AG04450 (cell line): ENCODE measurements around the gene SAMHD1. TPM values are rescaled to one million over a fixed set of nuclear protein-coding genes. Genes with fewer than 3 reads are reported as not detected.
"Not testable (repeated sequence)": the region's sequence is repeated elsewhere in the genome, so short reads cannot be mapped to it uniquely, and the experiment has no call there.

Experiments
- CTCF ChIA-PET: fragments of 300-600, 350-600 bp; formaldehyde crosslinking; extraction: SDS; loops from one replicate; lab custom pipeline; 2022; ENCODE audit warnings: antibody characterized with exemption, inconsistent platforms; lab: Charles Lee
- POLR2A ChIA-PET: fragments of 350-600 bp; formaldehyde crosslinking; extraction: SDS; loops from one replicate; lab custom pipeline; 2021; ENCODE audit warnings: antibody characterized with exemption, inconsistent platforms; lab: Yijun Ruan, JAX
- DNase-seq: peaks from one replicate; pipeline ENCODE4 v3.0.0-alpha.2; 2011; ENCODE audit warnings: low read depth, low spot score
- H3K27ac ChIP-seq: one replicate; pipeline ENCODE4 v1.5.1; 2012; ENCODE audit warnings: low read depth, low read length, control low read depth
- H3K27me3 ChIP-seq: one replicate; pipeline ENCODE4 v1.6.0; 2012; ENCODE audit warnings: low read length; ENCODE audit not compliant: control insufficient read depth, insufficient read depth
- H3K4me3 ChIP-seq: 2 replicates; pipeline ENCODE4 v1.5.1; 2011; ENCODE audit warnings: mild to moderate bottlenecking, low read depth, low read length, control low read depth
- H3K9me3 ChIP-seq: 2 replicates; pipeline ENCODE4 v1.5.1; 2012; ENCODE audit warnings: low read length; ENCODE audit not compliant: control insufficient read depth, insufficient read depth
- polyA plus RNA-seq: library from polyadenylated mRNA; depleted of rRNA; stranded (reverse); fragments of >200 nt; gene quantifications from 2 replicates; pipeline ENCODE4 v1.2.3, GENCODE V29; 2011
- TF ChIP-seq, protein P1 (sequence below): IDR thresholded peaks from 2 replicates; pipeline ENCODE4 v1.5.1; 2011; ENCODE audit warnings: low read depth, low read length, control low read depth, inconsistent platforms

SAMHD1 gene
- polyA plus RNA-seq, 1 experiment = 25.2 TPM

GRCh38 chr20:36932476-36933426 lies 18.8 kb downstream of the SAMHD1 start:
- TF ChIP-seq, protein P1, sequence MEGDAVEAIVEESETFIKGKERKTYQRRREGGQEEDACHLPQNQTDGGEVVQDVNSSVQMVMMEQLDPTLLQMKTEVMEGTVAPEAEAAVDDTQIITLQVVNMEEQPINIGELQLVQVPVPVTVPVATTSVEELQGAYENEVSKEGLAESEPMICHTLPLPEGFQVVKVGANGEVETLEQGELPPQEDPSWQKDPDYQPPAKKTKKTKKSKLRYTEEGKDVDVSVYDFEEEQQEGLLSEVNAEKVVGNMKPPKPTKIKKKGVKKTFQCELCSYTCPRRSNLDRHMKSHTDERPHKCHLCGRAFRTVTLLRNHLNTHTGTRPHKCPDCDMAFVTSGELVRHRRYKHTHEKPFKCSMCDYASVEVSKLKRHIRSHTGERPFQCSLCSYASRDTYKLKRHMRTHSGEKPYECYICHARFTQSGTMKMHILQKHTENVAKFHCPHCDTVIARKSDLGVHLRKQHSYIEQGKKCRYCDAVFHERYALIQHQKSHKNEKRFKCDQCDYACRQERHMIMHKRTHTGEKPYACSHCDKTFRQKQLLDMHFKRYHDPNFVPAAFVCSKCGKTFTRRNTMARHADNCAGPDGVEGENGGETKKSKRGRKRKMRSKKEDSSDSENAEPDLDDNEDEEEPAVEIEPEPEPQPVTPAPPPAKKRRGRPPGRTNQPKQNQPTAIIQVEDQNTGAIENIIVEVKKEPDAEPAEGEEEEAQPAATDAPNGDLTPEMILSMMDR = no peak
- Histone ChIP-seq H3K4me3 (no peak overlapping the region), H3K9me3 (no peaks in the 10 kb centered on the region), H3K27ac (no peak overlapping the region), H3K27me3 (no peaks in the 10 kb centered on the region)
- ChIA-PET POLR2A (interaction anchor here (0.6 kb wide), 1 partner anchor 64 kb away, joined by 13 read pairs; no protein-coding TSS in a partner anchor), CTCF (interaction anchor here (1.6 kb wide), 1 partner anchor 13 kb away, joined by 6 read pairs; no protein-coding TSS in a partner anchor)
- peak; percentile 44 for DNase-seq

DNA sequence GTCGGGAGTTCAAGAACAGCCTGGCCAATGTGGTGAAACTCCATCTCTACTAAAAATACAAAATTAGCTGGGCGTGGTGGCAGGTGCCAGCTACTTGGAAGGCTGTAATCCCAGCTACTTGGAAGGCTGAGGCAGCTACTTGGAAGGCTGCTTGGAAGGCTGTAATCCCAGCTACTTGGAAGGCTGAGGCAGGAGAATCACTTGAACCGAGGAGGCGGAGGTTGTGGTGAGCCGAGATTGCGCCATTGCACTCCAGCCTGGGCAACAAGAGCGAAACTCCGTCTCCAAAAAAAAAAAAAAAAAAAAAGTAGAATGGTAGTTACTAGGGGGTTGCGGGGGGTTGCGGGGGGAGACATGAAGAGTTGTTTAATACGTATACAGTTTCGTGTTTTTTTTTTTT lies 19.4 kb downstream of the SAMHD1 start:
- H3K4me3 ChIP-seq, H3K27me3 ChIP-seq, H3K27ac ChIP-seq, CTCF ChIA-PET, H3K9me3 ChIP-seq, DNase-seq: not testable (repeated sequence)
- POLR2A ChIA-PET = interaction anchor here (0.6 kb wide), 1 partner anchor 65 kb away, joined by 13 read pairs; no protein-coding TSS in a partner anchor

DNA sequence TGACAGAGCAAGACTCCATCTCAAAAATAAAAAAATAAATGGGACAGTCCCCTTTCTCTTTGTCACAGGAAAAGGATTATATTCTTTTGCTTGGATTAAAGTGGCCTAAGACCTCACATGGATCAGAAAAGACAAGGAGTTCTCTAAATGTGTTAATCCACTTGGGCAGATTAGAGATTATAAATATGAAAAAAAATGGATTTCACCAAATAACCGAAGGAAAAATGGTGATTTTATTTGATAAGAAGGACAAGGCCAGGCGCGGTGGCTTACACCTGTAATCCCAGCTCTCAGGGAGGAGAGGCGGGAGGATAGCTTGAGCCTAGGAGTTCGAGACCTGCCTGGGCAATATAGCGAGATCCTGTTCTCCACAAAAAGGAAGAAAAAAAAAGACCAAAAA lies 21.8 kb downstream of the SAMHD1 start:
- ChIA-PET POLR2A (no interaction called here), CTCF (no interaction called here)
- Histone ChIP-seq H3K27me3 (no peaks in the 10 kb centered on the region), H3K4me3 (no peak overlapping the region), H3K27ac (no peak overlapping the region), H3K9me3 (no peaks in the 10 kb centered on the region)
- DNase-seq = no peak
- TF ChIP-seq, protein P1 = no peak

- no peaks in the 10 kb centered on the region for H3K27me3 ChIP-seq
- TF ChIP-seq, protein P1 = no peak
- ChIA-PET CTCF (no interaction called here), POLR2A (no interaction called here)
- H3K9me3 ChIP-seq = no peaks in the 10 kb centered on the region
- H3K4me3 ChIP-seq = no peak overlapping the region
- DNase-seq = no peak
- no peak overlapping the region for H3K27ac ChIP-seq
Observed at GRCh38 chr20:36929290-36929689, 22.2 kb downstream of the SAMHD1 start.

GRCh38 chr20:36927704-36928103 lies 23.8 kb downstream of the SAMHD1 start:
- no peak for DNase-seq
- ChIA-PET CTCF (no interaction called here), POLR2A (no interaction called here)
- Histone ChIP-seq H3K27ac (no peak overlapping the region), H3K9me3 (no peaks in the 10 kb centered on the region), H3K4me3 (no peak overlapping the region), H3K27me3 (no peaks in the 10 kb centered on the region)
- TF ChIP-seq, protein P1 = no peak
